ENCODE results near the gene NOCT. TPM values are rescaled to one million over a fixed set of nuclear protein-coding genes. Genes with fewer than 3 reads are reported as not detected.

The NOCT gene
- total RNA-seq, 1 experiment from 2014 or later: 20.4 TPM

DNA sequence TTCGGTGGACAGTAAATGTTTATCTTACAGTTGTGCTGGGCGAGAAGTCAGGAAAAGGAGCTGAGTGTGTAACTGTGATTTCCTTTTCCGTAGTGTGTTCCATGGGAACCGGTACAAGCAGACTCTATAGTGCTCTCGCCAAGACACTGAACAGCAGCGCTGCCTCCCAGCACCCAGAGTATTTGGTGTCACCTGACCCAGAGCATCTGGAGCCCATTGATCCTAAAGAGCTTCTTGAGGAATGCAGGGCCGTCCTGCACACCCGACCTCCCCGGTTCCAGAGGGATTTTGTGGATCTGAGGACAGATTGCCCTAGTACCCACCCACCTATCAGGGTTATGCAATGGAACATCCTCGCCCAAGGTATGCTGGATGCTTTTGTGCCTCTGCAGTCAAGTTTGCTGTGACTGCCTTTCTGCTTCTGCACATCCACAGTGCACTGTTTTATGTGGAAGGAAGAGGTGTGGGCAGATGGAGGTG lies 27.4 kb downstream of the NOCT start:
- intact Hi-C loops (cut with micrococcal nuclease): no loop called here
- BruUV-seq (replicated peaks): no TSS peak
- ChIA-PET POLR2A (no interaction called here), CTCF (interaction anchor here (1.1 kb wide), 1 partner anchor 13 kb away, joined by 4 read pairs; no protein-coding TSS in a partner anchor), RAD21 (ENCODE audit: low non-redundant PET in 1 of 2, low total read pairs in 2 of 2, uncharacterized antibody in 2 of 2, unreplicated experiment in 2 of 2) (no interaction called here)
- Histone ChIP-seq H2AFZ (ENCODE audit: low read depth, low read length, poor library complexity, severe bottlenecking) (no peak overlapping the region), H3K79me2 (ENCODE audit: insufficient read depth, low read length) (peaks cover 89% of the 10 kb centered on the region), H3K4me1 (ENCODE audit: control insufficient read depth in 1 of 2, insufficient read depth in 2 of 2, low read length in 2 of 2) (no peaks in the 10 kb centered on the region), H3K27ac (ENCODE audit: low read depth, low read length) (no peak overlapping the region), H3K27me3 (ENCODE audit: insufficient read depth, low read length) (no peaks in the 10 kb centered on the region), H3K9ac (ENCODE audit: low read length) (no peak overlapping the region), H3K4me2 (ENCODE audit: low read length) (no peak overlapping the region), H3K4me3 (replicated peaks in 1 of 2; ENCODE audit: low read depth in 1 of 2, low read length in 2 of 2) (no peak overlapping the region), H3K9me3 (ENCODE audit: control insufficient read depth in 1 of 2, insufficient read depth in 1 of 2, low read depth in 1 of 2, low read length in 2 of 2) (no peaks in the 10 kb centered on the region), H3K9me2 (ENCODE audit: insufficient read depth) (no peaks in the 10 kb centered on the region), H4K20me1 (ENCODE audit: insufficient read depth) (0 out of 2 replicates have a peak, but pooled peaks cover 5% of the 10 kb centered on the region), H3K36me3 (ENCODE audit: control insufficient read depth in 1 of 2, insufficient read depth in 2 of 2, low read length in 2 of 2) (peaks cover 8 to 24% of the 10 kb centered on the region in 2 experiments; a peak in 3 of 4 replicates)
- no peak for DNase-seq (ENCODE audit: low read depth, low spot score)
- no peak for TF ChIP-seq CEBPB (IDR thresholded peaks at IDR 0.05; ENCODE audit: low read depth)
- TF ChIP-seq POLR2A (IDR thresholded peaks at IDR 0.05; ENCODE audit: borderline replicate concordance, extremely low read depth, insufficient read depth, insufficient read length): no peak
- TF ChIP-seq TCF7L2 (IDR thresholded peaks at IDR 0.05; ENCODE audit: borderline replicate concordance, extremely low read depth, insufficient read depth, insufficient read length): no peak
- TF ChIP-seq, protein P1, sequence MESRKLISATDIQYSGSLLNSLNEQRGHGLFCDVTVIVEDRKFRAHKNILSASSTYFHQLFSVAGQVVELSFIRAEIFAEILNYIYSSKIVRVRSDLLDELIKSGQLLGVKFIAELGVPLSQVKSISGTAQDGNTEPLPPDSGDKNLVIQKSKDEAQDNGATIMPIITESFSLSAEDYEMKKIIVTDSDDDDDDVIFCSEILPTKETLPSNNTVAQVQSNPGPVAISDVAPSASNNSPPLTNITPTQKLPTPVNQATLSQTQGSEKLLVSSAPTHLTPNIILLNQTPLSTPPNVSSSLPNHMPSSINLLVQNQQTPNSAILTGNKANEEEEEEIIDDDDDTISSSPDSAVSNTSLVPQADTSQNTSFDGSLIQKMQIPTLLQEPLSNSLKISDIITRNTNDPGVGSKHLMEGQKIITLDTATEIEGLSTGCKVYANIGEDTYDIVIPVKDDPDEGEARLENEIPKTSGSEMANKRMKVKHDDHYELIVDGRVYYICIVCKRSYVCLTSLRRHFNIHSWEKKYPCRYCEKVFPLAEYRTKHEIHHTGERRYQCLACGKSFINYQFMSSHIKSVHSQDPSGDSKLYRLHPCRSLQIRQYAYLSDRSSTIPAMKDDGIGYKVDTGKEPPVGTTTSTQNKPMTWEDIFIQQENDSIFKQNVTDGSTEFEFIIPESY (IDR thresholded peaks at IDR 0.05; ENCODE audit: extremely low read depth, insufficient replicate concordance, low read length): no peak
- no peak for TF ChIP-seq SIN3A (IDR thresholded peaks at IDR 0.05; ENCODE audit: low read depth)
- no peak for TF ChIP-seq SRF (IDR thresholded peaks at IDR 0.05; ENCODE audit: low read depth)
- no peak for TF ChIP-seq EZH2phosphoT487 (IDR thresholded peaks at IDR 0.05; ENCODE audit: borderline replicate concordance)
- no peak for TF ChIP-seq SP1 (IDR thresholded peaks at IDR 0.05; ENCODE audit: low read depth)
- no peak for TF ChIP-seq EZH2 (IDR thresholded peaks at IDR 0.05)
- no peak for TF ChIP-seq CBX3 (IDR thresholded peaks at IDR 0.05; ENCODE audit: low read depth)
- TF ChIP-seq YY1 (IDR thresholded peaks at IDR 0.05; ENCODE audit: extremely low read depth, insufficient replicate concordance, low read depth, low read length): no peak
- TF ChIP-seq, protein P2, sequence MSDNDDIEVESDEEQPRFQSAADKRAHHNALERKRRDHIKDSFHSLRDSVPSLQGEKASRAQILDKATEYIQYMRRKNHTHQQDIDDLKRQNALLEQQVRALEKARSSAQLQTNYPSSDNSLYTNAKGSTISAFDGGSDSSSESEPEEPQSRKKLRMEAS (IDR thresholded peaks at IDR 0.05): no peak
- no peak for TF ChIP-seq REST (IDR thresholded peaks at IDR 0.05; ENCODE audit: low read depth)
- TF ChIP-seq ELF1 (IDR thresholded peaks at IDR 0.05; ENCODE audit: borderline replicate concordance, low read depth): no peak
- no peak for TF ChIP-seq RAD21 (IDR thresholded peaks at IDR 0.05; ENCODE audit: low read depth)
- ATAC-seq: no peak

All from HCT116 (cell line).